ENCODE measurements around the gene SNX13.
"Not testable (repeated sequence)": the region's sequence is repeated elsewhere in the genome, so short reads cannot be mapped to it uniquely, and the experiment has no call there.

SNX13 gene

GRCh38 chr7:17848516-17848915 lies 91.8 kb downstream of the SNX13 start:
- no peak for DNase-seq (ENCODE audit: low read depth, low spot score)

- DNase-seq (ENCODE audit: low read depth, low spot score) = no peak
Measured at GRCh38 chr7:17846935-17847334, 93.4 kb downstream of the SNX13 start.

GRCh38 chr7:17845197-17845547 lies 95.1 kb downstream of the SNX13 start:
- DNase-seq (ENCODE audit: low read depth, low spot score) = no peak

- DNase-seq (ENCODE audit: low read depth, low spot score) = no peak
Measured at GRCh38 chr7:17844514-17845196, 95.6 kb downstream of the SNX13 start.

GRCh38 chr7:17844022-17844421 lies 96.3 kb downstream of the SNX13 start:
- no peak for DNase-seq (ENCODE audit: low read depth, low spot score)

- DNase-seq (ENCODE audit: low read depth, low spot score) = no peak
Measured at GRCh38 chr7:17843041-17843440, 97.3 kb downstream of the SNX13 start.

- DNase-seq (ENCODE audit: low read depth, low spot score) = no peak
Measured at GRCh38 chr7:17832820-17833355, 107.4 kb downstream of the SNX13 start.

GRCh38 chr7:17832242-17832641 lies 108.1 kb downstream of the SNX13 start:
- DNase-seq (ENCODE audit: low read depth, low spot score) = no peak

GRCh38 chr7:17830206-17830605 lies 110.1 kb downstream of the SNX13 start:
- no peak for DNase-seq (ENCODE audit: low read depth, low spot score)

- DNase-seq (ENCODE audit: low read depth, low spot score) = no peak
Measured at GRCh38 chr7:17829001-17829400, 111.3 kb downstream of the SNX13 start.

GRCh38 chr7:17822547-17823173 lies 117.6 kb downstream of the SNX13 start:
- no peak for DNase-seq (ENCODE audit: low read depth, low spot score)

- no peak for DNase-seq (ENCODE audit: low read depth, low spot score)
Measured at GRCh38 chr7:17816903-17817302, 123.4 kb downstream of the SNX13 start.

GRCh38 chr7:17815318-17815717 lies 125.0 kb downstream of the SNX13 start:
- no peak for DNase-seq (ENCODE audit: low read depth, low spot score)

- DNase-seq (ENCODE audit: low read depth, low spot score) = no peak
Measured at GRCh38 chr7:17814058-17814457, 126.2 kb downstream of the SNX13 start.

GRCh38 chr7:17809215-17809614 lies 131.1 kb downstream of the SNX13 start:
- DNase-seq (ENCODE audit: low read depth, low spot score) = not testable (repeated sequence)

- DNase-seq (ENCODE audit: low read depth, low spot score) = no peak
Measured at GRCh38 chr7:17807242-17807641, 133.1 kb downstream of the SNX13 start.

- no peak for DNase-seq (ENCODE audit: low read depth, low spot score)
Measured at GRCh38 chr7:17806631-17807030, 133.7 kb downstream of the SNX13 start.

GRCh38 chr7:17802056-17802455 lies 138.2 kb downstream of the SNX13 start:
- no peak for DNase-seq (ENCODE audit: low read depth, low spot score)

GRCh38 chr7:17792075-17792936 lies 148.0 kb downstream of the SNX13 start:
- no peak for DNase-seq (ENCODE audit: low read depth, low spot score)

GRCh38 chr7:17787257-17787656 lies 153.0 kb downstream of the SNX13 start:
- DNase-seq (ENCODE audit: low read depth, low spot score) = no peak

GRCh38 chr7:17786314-17786852 lies 153.9 kb downstream of the SNX13 start:
- DNase-seq (ENCODE audit: low read depth, low spot score) = no peak

- DNase-seq (ENCODE audit: low read depth, low spot score) = no peak
Measured at GRCh38 chr7:17782216-17782549, 158.1 kb downstream of the SNX13 start.

Data from activated naive CD8-positive, alpha-beta T cell treated with anti-CD3 and anti-CD28 coated beads, Interleukin-2, amount 50 U/mL, for 16 hours (primary cell).